ENCODE data around the gene CCT6A.
A peak's percentile ranks its signal among the peaks of the same experiment; 100 is the strongest.
"Not testable (repeated sequence)": the region's sequence is repeated elsewhere in the genome, so short reads cannot be mapped to it uniquely, and the experiment has no call there.

The CCT6A gene

GRCh38 chr7:56104138-56104537 lies 52.6 kb downstream of the CCT6A start:
- not testable (repeated sequence) for DNase-seq

GRCh38 chr7:56105508-56105907 lies 53.9 kb downstream of the CCT6A start:
- DNase-seq = no peak

DNA sequence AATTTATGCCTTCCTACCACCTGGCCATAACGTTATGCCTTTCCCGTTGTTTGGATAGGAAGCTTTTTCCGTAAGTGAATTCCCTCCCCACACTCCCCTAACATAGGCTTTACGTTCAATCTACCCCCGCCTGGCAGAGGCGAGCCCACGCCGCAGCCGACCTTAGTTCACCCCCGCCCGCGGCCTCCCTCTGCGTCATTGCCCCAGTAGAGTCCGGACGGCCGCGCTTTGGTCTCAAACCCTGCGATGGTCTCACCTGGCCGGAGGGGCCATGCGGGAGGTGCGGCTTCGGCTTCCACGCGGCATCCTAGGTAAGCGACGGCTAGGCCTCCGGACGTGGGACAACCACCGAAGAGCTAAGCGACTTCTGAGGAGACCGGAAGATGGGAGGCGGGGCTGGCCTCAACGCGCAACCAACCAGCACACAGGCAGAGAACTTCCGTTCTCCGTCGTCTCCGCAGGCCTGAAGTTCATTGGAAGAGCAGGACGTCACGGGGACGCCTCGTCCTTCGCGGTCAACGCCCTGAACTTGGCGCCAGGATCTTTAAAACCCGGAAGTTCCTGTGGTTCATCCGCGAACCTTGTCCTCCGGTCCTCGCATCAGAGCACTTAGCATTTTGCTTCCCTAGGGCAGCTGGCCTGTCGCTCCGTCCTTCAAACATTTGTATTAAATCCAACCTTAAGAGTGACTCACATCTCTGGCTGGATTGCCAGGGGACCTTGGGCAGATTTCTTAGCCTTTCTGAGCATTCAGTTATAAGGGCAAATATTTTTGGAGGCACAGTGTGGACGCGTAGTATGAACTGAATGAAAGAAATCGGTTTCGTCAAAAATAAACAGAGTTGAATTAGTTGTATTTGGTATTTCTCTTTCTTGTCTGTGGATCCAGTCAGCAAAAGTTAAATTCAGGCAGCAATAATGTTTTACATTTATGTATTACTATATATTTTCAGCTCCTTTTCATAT lies 54.8 kb downstream of the CCT6A start, which contains the start of gene CHCHD2:
Gene CHCHD2, minus strand, starts transcription at position 369 of the 966 bp plus-strand sequence. Its CDS starts 63 bp downstream, at position 306.
- peak; percentile 97 for DNase-seq

GRCh38 chr7:56107954-56108258 lies 56.3 kb downstream of the CCT6A start:
- no peak for DNase-seq

GRCh38 chr7:56110611-56111010 lies 59.0 kb downstream of the CCT6A start:
- no peak for DNase-seq

DNA sequence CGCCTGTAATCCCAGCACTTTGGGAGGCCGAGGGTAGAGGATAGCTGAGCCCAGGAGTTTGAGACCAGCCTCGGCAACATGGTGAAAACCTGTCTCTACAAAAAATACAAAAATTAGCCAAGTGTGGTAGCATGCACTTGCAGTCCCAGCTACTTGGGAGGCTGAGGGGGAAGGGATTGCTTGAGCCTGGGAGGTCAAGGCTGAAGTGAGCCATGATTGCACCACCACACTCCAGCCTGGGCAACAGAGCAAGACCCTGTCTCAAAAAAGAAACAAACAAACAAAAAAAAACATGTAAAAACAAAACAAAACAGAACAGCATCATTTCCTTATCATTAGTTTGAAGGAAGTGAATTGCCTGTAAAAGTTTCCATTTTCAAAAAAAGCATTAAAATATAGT lies 60.7 kb downstream of the CCT6A start:
- DNase-seq = not testable (repeated sequence)
